GM12878 (cell line): Measurements from ENCODE around the gene YBX2. TPM values are rescaled to one million over a fixed set of nuclear protein-coding genes. Genes with fewer than 3 reads are reported as not detected.

Experiments used
- ATAC-seq: fragments of 200-7000 bp; cut with Tn5 transposase; 3 replicates; pipeline ENCODE4 v1.9.1; 2020; ENCODE audit warnings: mild to moderate bottlenecking, moderate library complexity
- BruUV-seq: library from RNA; stranded (reverse); fragments of 400-500 nt; replicated peaks from 2 replicates; lab custom pipeline; 2021; lab: Mats Ljungman, UMichigan
- CTCF ChIA-PET: fragments of 300-600 bp; sonication (Branson Sonifier 250); formaldehyde crosslinking; extraction: SDS; loops from one replicate; lab custom pipeline; 2021; ENCODE audit warnings: inconsistent platforms; lab: Yijun Ruan, JAX
- POLR2A ChIA-PET: fragments of 350-600 bp; formaldehyde crosslinking; extraction: SDS; loops from one replicate; lab custom pipeline; 2021; ENCODE audit warnings: inconsistent platforms; lab: Charles Lee
- RAD21 ChIA-PET: fragments of 300-600 bp; sonication (Branson Sonifier 250); formaldehyde crosslinking; loops from one replicate; lab custom pipeline; 2023; ENCODE audit warnings: antibody characterized with exemption; ENCODE audit not compliant: unreplicated experiment; lab: Charles Lee
- SMC1A ChIA-PET: fragments of 300-600 bp; sonication (Branson Sonifier 250); formaldehyde crosslinking; loops from one replicate; lab custom pipeline; 2023; ENCODE audit not compliant: unreplicated experiment, uncharacterized antibody; lab: Charles Lee
- DNase-seq: peaks from one replicate; pipeline ENCODE4 v3.0.0-alpha.2; 2011; ENCODE audit warnings: low read depth, low spot score
- FAIRE-seq: peaks from 3 replicates; lab custom pipeline; 2011; peaks lifted over from hg19 to GRCh38; lab: Jason Lieb, UNC
- H2AFZ ChIP-seq: 2 replicates; pipeline ENCODE4 v1.6.0; 2011; ENCODE audit warnings: low read depth, low read length, control low read depth; ENCODE audit not compliant: control insufficient read depth
- H3K27ac ChIP-seq: 2 replicates; pipeline ENCODE4 v1.5.1; 2011; ENCODE audit warnings: control low read depth; ENCODE audit not compliant: control insufficient read depth, insufficient read depth
- H3K27me3 ChIP-seq, 2 experiments: replicated peaks in 1 of 2; 2 replicates each; pipeline versions ENCODE4 v1.6.0 to v1.6.1; 2011; ENCODE audit warnings: low read length in 1 of 2; ENCODE audit not compliant: control insufficient read depth in 2 of 2, insufficient read depth in 2 of 2
- H3K36me3 ChIP-seq, 2 experiments: 2 replicates each; pipeline ENCODE4 v1.5.1; 2011; ENCODE audit warnings: low read length in 1 of 2; ENCODE audit not compliant: control insufficient read depth in 2 of 2, insufficient read depth in 2 of 2
- H3K4me1 ChIP-seq: 2 replicates; pipeline ENCODE4 v1.6.1; 2011; ENCODE audit warnings: mild to moderate bottlenecking, low read length, moderate library complexity, mixed read lengths; ENCODE audit not compliant: control insufficient read depth, insufficient read depth
- H3K4me2 ChIP-seq: 2 replicates; pipeline ENCODE4 v1.6.0; 2011; ENCODE audit warnings: control low read depth; ENCODE audit not compliant: control insufficient read depth, insufficient read depth
- H3K4me3 ChIP-seq: fragments of 200-600 bp; sonication (generic); 2 replicates; pipeline ENCODE4 v1.5.1; 2016
- H3K79me2 ChIP-seq: 2 replicates; pipeline ENCODE4 v1.6.0; 2011; ENCODE audit warnings: low read length; ENCODE audit not compliant: control insufficient read depth, insufficient read depth
- H3K9ac ChIP-seq: 2 replicates; pipeline ENCODE4 v1.8.0; 2011; ENCODE audit warnings: low read length, control low read depth, mixed read lengths; ENCODE audit not compliant: control insufficient read depth, insufficient read depth
- H3K9me3 ChIP-seq: replicated peaks from 3 replicates; pipeline ENCODE4 v1.5.1; 2011; ENCODE audit warnings: mild to moderate bottlenecking, low read length; ENCODE audit not compliant: control insufficient read depth, insufficient read depth
- H4K20me1 ChIP-seq: 2 replicates; pipeline ENCODE4 v1.6.0; 2011; ENCODE audit not compliant: control insufficient read depth, insufficient read depth
- IKZF2 ChIP-seq, 2 experiments: fragments of 450-650 bp; IDR thresholded peaks; 2 replicates each; pipeline ENCODE4 v1.6.1; 2017; ENCODE audit warnings: mild to moderate bottlenecking in 2 of 2, moderate library complexity in 2 of 2
- LARP7 ChIP-seq: fragments of 450-650 bp; IDR thresholded peaks from 2 replicates; pipeline ENCODE4 v1.6.1; 2017; ENCODE audit warnings: mild to moderate bottlenecking
- MTA3 ChIP-seq: IDR thresholded peaks from 2 replicates; pipeline ENCODE4 v1.6.1; 2012; ENCODE audit warnings: low read length, inconsistent platforms, borderline replicate concordance
- POLR2A ChIP-seq: IDR thresholded peaks from 2 replicates; pipeline ENCODE4 v1.6.1; 2011; ENCODE audit warnings: low read depth, mild to moderate bottlenecking, low read length
- POU2F2 ChIP-seq: IDR thresholded peaks from 3 replicates; pipeline ENCODE4 v1.6.1; 2011; ENCODE audit warnings: low read depth, mild to moderate bottlenecking, low read length, borderline replicate concordance
- TCF12 ChIP-seq: IDR thresholded peaks from 2 replicates; pipeline ENCODE4 v1.6.1; 2011; ENCODE audit warnings: low read depth, mild to moderate bottlenecking, low read length
- WGBS: methylation state at CpG from one replicate; pipeline ENCODE4 v1.1.6; 2016; ENCODE audit warnings: low lambda C conversion rate; ENCODE audit not compliant: insufficient replicate concordance, insufficient coverage; ENCODE audit errors: missing lambda C conversion rate; 5-methylcytosine and 5-hydroxymethylcytosine counted together
- in situ Hi-C: fragments of 300-500 bp; cut with MboI; formaldehyde crosslinking; loops from 9 replicates; pipeline ENCODE4 v1.14.3; 2018; ENCODE audit warnings: mixed read lengths
- intact Hi-C: fragments of 100-400 bp; cut with micrococcal nuclease; formaldehyde crosslinking; loops from one replicate; pipeline ENCODE4 v1.14.2; 2022; ENCODE audit not compliant: unreplicated experiment
- polyA plus RNA-seq, 11 experiments: library from polyadenylated mRNA; depleted of rRNA in 4 of 11; unstranded in 6 of 11; stranded (reverse) in 5 of 11; fragments of >200 nt; fragmentation: Nextera tagmentation in 4 of 11; fragmentation: Illumina TruSeq in 1 of 11; extraction: Ambion mirVana in 4 of 11; extraction: Trizol in 1 of 11; gene quantifications; 1 replicate in 1 of 11; 2 replicates in 10 of 11; pipeline versions ENCODE4 v1.2.1 to v1.2.3, GENCODE V29; 2011 to 2016; ENCODE audit warnings: inconsistent platforms in 2 of 11, missing spikeins in 2 of 11, low read depth in 1 of 11
- total RNA-seq, 4 experiments: library from RNA; depleted of rRNA in 3 of 4; stranded (reverse); fragments of >200 nt in 3 of 4; fragmentation: Illumina TruSeq in 1 of 4; extraction: Trizol in 1 of 4; gene quantifications; 2 replicates each; pipeline versions ENCODE4 v1.2.1 to v1.2.3, GENCODE V29; 2013 to 2021

Gene YBX2
- total and polyA plus RNA-seq, 10 of the 15 experiments (the other 5 are each of a cell fraction or from before 2014, with no cell fraction given), result not detected

GRCh38 chr17:7313890-7314718 is 19.7 kb upstream of the YBX2 start:
- Histone ChIP-seq H3K27me3 (no peaks in the 10 kb centered on the region), H2AFZ (no peak overlapping the region), H3K4me3 (peak overlapping the region; percentile 84), H3K27ac (peak overlapping the region; percentile 86)
- SMC1A ChIA-PET, result interaction anchor here (0.8 kb wide), 1 partner anchor 30 kb away, joined by 5 read pairs; no protein-coding TSS in a partner anchor
- TSS peak; percentile 80 for BruUV-seq
- CTCF ChIA-PET, result interaction anchor here (0.9 to 1.1 kb wide), 2 partner anchors 191 to 373 kb away, joined by 3 read pairs; partner anchors contain the start of gene TP53
- TF ChIP-seq MTA3 (peak; percentile 5; the same call in 1 of the 2 replicates), LARP7 (no peak), POLR2A (peak; percentile 50), TCF12 (0 out of 2 replicates have a peak, but pooled peaks have one; percentile 1), IKZF2 (IDR thresholded peaks at IDR 0.05) (no peak), POU2F2 (0 out of 3 replicates have a peak, but pooled peaks have one; percentile 11)
- TF ChIP-seq, all 136 proteins: peak for 4
- H3K4me2 ChIP-seq, result peak overlapping the region; percentile 95
- peak; percentile 18 for ATAC-seq
- POLR2A ChIA-PET, result interaction anchor here (0.6 to 1.7 kb wide), 5 partner anchors 15 to 963 kb away, joined by 3 to 7 read pairs (median 3); partner anchors contain the start of gene NEURL4
- intact Hi-C loops (no loop called here), in situ Hi-C loops (no loop called here)
- peaks cover 24% of the 10 kb centered on the region for H3K4me1 ChIP-seq
- H3K79me2 ChIP-seq, result peaks cover 43% of the 10 kb centered on the region
- no peak for FAIRE-seq
- H3K36me3 ChIP-seq, result peaks cover 35 to 36% of the 10 kb centered on the region in 2 experiments
- H3K9me3 ChIP-seq, result no peaks in the 10 kb centered on the region
- RAD21 ChIA-PET, result no interaction called here
- H3K9ac ChIP-seq, result peak overlapping the region; percentile 83
- WGBS, result 17% methylated on average over 9 of the region's 9 CpGs
- no peak for DNase-seq
- peaks cover 21% of the 10 kb centered on the region for H4K20me1 ChIP-seq
